Loucy (cell line): ENCODE results near the gene MRNIP.

Experiments used
- CTCF ChIP-seq: fragments of 200-600 bp; sonication (generic); conservative IDR thresholded peaks from 2 replicates; pipeline ENCODE4 v1.5.1; 2014; ENCODE audit warnings: mild to moderate bottlenecking, antibody characterized with exemption, low read length
- EZH2phosphoT487 ChIP-seq: fragments of 200-600 bp; IDR thresholded peaks from 2 replicates; pipeline ENCODE4 v1.6.1; 2018; ENCODE audit warnings: antibody characterized with exemption, mild to moderate bottlenecking, moderate library complexity, borderline replicate concordance

GRCh38 chr5:179866241-179867078, 7.8 kb upstream of the MRNIP start:
- TF ChIP-seq CTCF (no peak), EZH2phosphoT487 (no peak)
